HEK293 (cell line): Measurements from ENCODE around the gene AMER2.

Source experiments
- CTCF ChIA-PET: fragments of 350-600 bp; formaldehyde crosslinking; extraction: SDS; loops from one replicate; lab custom pipeline; 2021; ENCODE audit warnings: antibody characterized with exemption; lab: Yijun Ruan, JAX
- POLR2A ChIA-PET: fragments of 300-600 bp; formaldehyde crosslinking; extraction: SDS; loops from one replicate; lab custom pipeline; 2020; ENCODE audit warnings: antibody characterized with exemption, inconsistent platforms; lab: Yijun Ruan, JAX
- H3K27ac ChIP-seq: fragments of 200-500 bp; sonication (Bioruptor generic); 2 replicates; pipeline ENCODE4 v1.5.1; 2014; ENCODE audit warnings: low read depth, low read length, control low read depth, inconsistent platforms; ENCODE audit errors: extremely low read depth
- H3K36me3 ChIP-seq, 2 experiments: fragments of 200-500 bp in 1 of 2; sonication (Bioruptor generic) in 1 of 2; 1 replicate in 1 of 2; 2 replicates in 1 of 2; pipeline ENCODE4 v1.5.1; 2014 to 2017; ENCODE audit warnings: inconsistent platforms in 2 of 2, low read length in 2 of 2; ENCODE audit not compliant: control insufficient read depth in 2 of 2, insufficient read depth in 1 of 2
- H3K4me1 ChIP-seq: fragments of 200-500 bp; sonication (Bioruptor generic); 2 replicates; pipeline ENCODE4 v1.5.1; 2014; ENCODE audit warnings: mild to moderate bottlenecking, low read length, inconsistent platforms; ENCODE audit not compliant: control insufficient read depth, insufficient read depth
- H3K4me3 ChIP-seq: 2 replicates; pipeline ENCODE4 v1.5.1; 2011; ENCODE audit warnings: low read depth, mild to moderate bottlenecking, control low read depth, low read length, moderate library complexity
- H3K9me3 ChIP-seq: fragments of 200-500 bp; sonication (Bioruptor generic); 2 replicates; pipeline ENCODE4 v1.5.1; 2014; ENCODE audit warnings: low read depth, low read length, inconsistent platforms; ENCODE audit not compliant: control insufficient read depth, insufficient read depth
- ATF2 ChIP-seq: fragments of 450-650 bp; formaldehyde crosslinking; IDR thresholded peaks from 2 replicates; pipeline ENCODE4 v1.5.1; 2016; ENCODE audit warnings: missing biosample characterization, missing genetic modification characterization, low read depth
- CTCF ChIP-seq: fragments of 450-650 bp; formaldehyde crosslinking; IDR thresholded peaks from 2 replicates; pipeline ENCODE4 v1.5.1; 2016; ENCODE audit warnings: missing biosample characterization, missing genetic modification characterization
- GFI1B ChIP-seq: fragments of 450-650 bp; formaldehyde crosslinking; IDR thresholded peaks from 2 replicates; pipeline ENCODE4 v1.5.1; 2016; ENCODE audit warnings: missing biosample characterization, missing genetic modification characterization
- GLIS1 ChIP-seq: fragments of 450-650 bp; formaldehyde crosslinking; IDR thresholded peaks from 2 replicates; pipeline ENCODE4 v1.5.1; 2016; ENCODE audit warnings: missing biosample characterization, missing genetic modification characterization
- SP3 ChIP-seq: fragments of 450-650 bp; formaldehyde crosslinking; IDR thresholded peaks from 2 replicates; pipeline ENCODE4 v1.5.1; 2016; ENCODE audit warnings: missing biosample characterization, missing genetic modification characterization
- TRIM28 ChIP-seq: IDR thresholded peaks from 2 replicates; pipeline ENCODE4 v1.6.1; 2011; ENCODE audit warnings: low read length, control low read depth, borderline replicate concordance
- ZBTB1 ChIP-seq: fragments of 450-650 bp; formaldehyde crosslinking; IDR thresholded peaks from 2 replicates; pipeline ENCODE4 v1.5.1; 2016; ENCODE audit warnings: missing biosample characterization, missing genetic modification characterization
- ZBTB17 ChIP-seq: fragments of 450-650 bp; formaldehyde crosslinking; IDR thresholded peaks from 2 replicates; pipeline ENCODE4 v1.5.1; 2016; ENCODE audit warnings: missing biosample characterization, missing genetic modification characterization
- ZBTB44 ChIP-seq: fragments of 450-650 bp; IDR thresholded peaks from 2 replicates; pipeline ENCODE4 v1.5.1; 2018; ENCODE audit warnings: missing biosample characterization, mild to moderate bottlenecking, missing genetic modification characterization
- ZBTB48 ChIP-seq: fragments of 450-650 bp; formaldehyde crosslinking; IDR thresholded peaks from 2 replicates; pipeline ENCODE4 v1.5.1; 2016; ENCODE audit warnings: missing biosample characterization, missing genetic modification characterization
- ZNF2 ChIP-seq: fragments of 450-650 bp; formaldehyde crosslinking; IDR thresholded peaks from 2 replicates; pipeline ENCODE4 v1.5.1; 2016; ENCODE audit warnings: missing biosample characterization, missing genetic modification characterization
- ZNF239 ChIP-seq: fragments of 450-650 bp; formaldehyde crosslinking; IDR thresholded peaks from 2 replicates; pipeline ENCODE4 v1.5.1; 2016; ENCODE audit warnings: missing biosample characterization, missing genetic modification characterization
- ZNF335 ChIP-seq: fragments of 450-650 bp; formaldehyde crosslinking; conservative IDR thresholded peaks from 2 replicates; pipeline ENCODE4 v1.5.1; 2016; ENCODE audit warnings: missing biosample characterization, missing genetic modification characterization
- ZNF473 ChIP-seq: fragments of 450-650 bp; formaldehyde crosslinking; IDR thresholded peaks from 2 replicates; pipeline ENCODE4 v1.5.1; 2017; ENCODE audit warnings: missing biosample characterization, missing genetic modification characterization
- ZNF529 ChIP-seq: fragments of 450-650 bp; formaldehyde crosslinking; IDR thresholded peaks from 2 replicates; pipeline ENCODE4 v1.5.1; 2017; ENCODE audit warnings: missing genetic modification characterization, missing biosample characterization; ENCODE audit not compliant: insufficient replicate concordance
- ZNF555 ChIP-seq: fragments of 450-650 bp; formaldehyde crosslinking; conservative IDR thresholded peaks from 2 replicates; pipeline ENCODE4 v1.5.1; 2017; ENCODE audit warnings: missing biosample characterization, mild to moderate bottlenecking, missing genetic modification characterization, inconsistent platforms
- ZNF600 ChIP-seq: fragments of 450-650 bp; formaldehyde crosslinking; IDR thresholded peaks from 2 replicates; pipeline ENCODE4 v1.5.1; 2016; ENCODE audit warnings: missing biosample characterization, missing genetic modification characterization
- ZNF626 ChIP-seq: fragments of 450-650 bp; sonication (Bioruptor Pico); formaldehyde crosslinking; IDR thresholded peaks from 2 replicates; pipeline ENCODE4 v1.5.1; 2018; ENCODE audit warnings: missing biosample characterization, missing genetic modification characterization, inconsistent platforms
- ZNF792 ChIP-seq: fragments of 450-650 bp; formaldehyde crosslinking; IDR thresholded peaks from 2 replicates; pipeline ENCODE4 v1.5.1; 2016; ENCODE audit warnings: missing biosample characterization, missing genetic modification characterization
- TF ChIP-seq, protein P1 (sequence below): fragments of 450-650 bp; formaldehyde crosslinking; IDR thresholded peaks from 2 replicates; pipeline ENCODE4 v1.5.1; 2017; ENCODE audit warnings: missing biosample characterization, missing genetic modification characterization
- TF ChIP-seq, protein P2 (sequence below): fragments of 450-650 bp; formaldehyde crosslinking; IDR thresholded peaks from 2 replicates; pipeline ENCODE4 v1.5.1; 2017; ENCODE audit warnings: missing biosample characterization, missing genetic modification characterization
- TF ChIP-seq, protein P3 (sequence below): fragments of 450-650 bp; formaldehyde crosslinking; IDR thresholded peaks from 2 replicates; pipeline ENCODE4 v1.5.1; 2016; ENCODE audit warnings: missing biosample characterization, missing genetic modification characterization
- TF ChIP-seq, protein P4 (sequence below): IDR thresholded peaks from 2 replicates; pipeline ENCODE4 v1.6.1; 2011; ENCODE audit warnings: mild to moderate bottlenecking, low read depth, low read length, borderline replicate concordance

The AMER2 gene, protein sequence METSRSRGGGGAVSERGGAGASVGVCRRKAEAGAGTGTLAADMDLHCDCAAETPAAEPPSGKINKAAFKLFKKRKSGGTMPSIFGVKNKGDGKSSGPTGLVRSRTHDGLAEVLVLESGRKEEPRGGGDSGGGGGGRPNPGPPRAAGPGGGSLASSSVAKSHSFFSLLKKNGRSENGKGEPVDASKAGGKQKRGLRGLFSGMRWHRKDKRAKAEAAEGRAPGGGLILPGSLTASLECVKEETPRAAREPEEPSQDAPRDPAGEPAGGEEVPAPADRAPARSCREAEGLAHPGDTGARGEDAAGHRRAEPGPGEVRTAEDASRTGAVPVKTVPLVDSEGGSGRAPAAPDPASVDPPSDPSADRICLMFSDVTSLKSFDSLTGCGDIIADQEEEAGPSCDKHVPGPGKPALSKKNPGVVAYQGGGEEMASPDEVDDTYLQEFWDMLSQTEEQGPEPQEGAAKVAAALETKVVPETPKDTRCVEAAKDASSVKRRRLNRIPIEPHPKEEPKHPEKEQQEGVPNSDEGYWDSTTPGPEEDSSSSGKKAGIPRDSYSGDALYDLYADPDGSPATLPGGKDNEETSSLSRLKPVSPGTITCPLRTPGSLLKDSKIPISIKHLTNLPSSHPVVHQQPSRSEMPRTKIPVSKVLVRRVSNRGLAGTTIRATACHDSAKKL

GRCh38 chr13:25171517-25172302, at the start of gene AMER2:
TSS of gene AMER2 (minus strand) at chr13:25172288. CDS start at chr13:25171619, 669 bp downstream.
- no peaks in the 10 kb centered on the region for H3K4me1 ChIP-seq
- H3K27ac ChIP-seq = no peak within 1 kb of the TSS
- POLR2A ChIA-PET = no interaction called here
- peak within 1 kb of the TSS; percentile 43 for H3K4me3 ChIP-seq
- H3K36me3 ChIP-seq = no peaks in the 10 kb centered on the region
- no peaks in the 10 kb centered on the region for H3K9me3 ChIP-seq
- CTCF ChIA-PET = interaction anchor here (0.6 to 0.7 kb wide), 2 partner anchors 18 to 22 kb away, joined by 3 to 6 read pairs; no protein-coding TSS in a partner anchor
- TF ChIP-seq, protein P1, sequence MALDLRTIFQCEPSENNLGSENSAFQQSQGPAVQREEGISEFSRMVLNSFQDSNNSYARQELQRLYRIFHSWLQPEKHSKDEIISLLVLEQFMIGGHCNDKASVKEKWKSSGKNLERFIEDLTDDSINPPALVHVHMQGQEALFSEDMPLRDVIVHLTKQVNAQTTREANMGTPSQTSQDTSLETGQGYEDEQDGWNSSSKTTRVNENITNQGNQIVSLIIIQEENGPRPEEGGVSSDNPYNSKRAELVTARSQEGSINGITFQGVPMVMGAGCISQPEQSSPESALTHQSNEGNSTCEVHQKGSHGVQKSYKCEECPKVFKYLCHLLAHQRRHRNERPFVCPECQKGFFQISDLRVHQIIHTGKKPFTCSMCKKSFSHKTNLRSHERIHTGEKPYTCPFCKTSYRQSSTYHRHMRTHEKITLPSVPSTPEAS (tag by site-specific recombination) = no peak
- TF ChIP-seq TRIM28 (peak; percentile 25; the same call in 1 of the 2 replicates), ZBTB44 (no peak), GLIS1 (tag by site-specific recombination) (peak; percentile 19; the same call in 1 of the 2 replicates), ZNF792 (tag by site-specific recombination) (no peak), SP3 (tag by site-specific recombination) (no peak), ZNF335 (peak; percentile 96), ZBTB1 (tag by site-specific recombination) (no peak), ZNF626 (tag by site-specific recombination) (no peak), CTCF (no peak), ZNF2 (tag by site-specific recombination) (peak; percentile 89), ZNF473 (no peak), ZNF239 (tag by site-specific recombination) (no peak), ZNF600 (peak; percentile 20; the same call in 1 of the 2 replicates), ATF2 (tag by site-specific recombination) (no peak), ZNF529 (tag by site-specific recombination) (no peak), ZBTB17 (peak; percentile 90), ZNF555 (tag by site-specific recombination) (no peak), ZBTB48 (tag by site-specific recombination) (no peak; the same call in 1 of the 2 replicates), GFI1B (no peak)
- TF ChIP-seq, protein P2, sequence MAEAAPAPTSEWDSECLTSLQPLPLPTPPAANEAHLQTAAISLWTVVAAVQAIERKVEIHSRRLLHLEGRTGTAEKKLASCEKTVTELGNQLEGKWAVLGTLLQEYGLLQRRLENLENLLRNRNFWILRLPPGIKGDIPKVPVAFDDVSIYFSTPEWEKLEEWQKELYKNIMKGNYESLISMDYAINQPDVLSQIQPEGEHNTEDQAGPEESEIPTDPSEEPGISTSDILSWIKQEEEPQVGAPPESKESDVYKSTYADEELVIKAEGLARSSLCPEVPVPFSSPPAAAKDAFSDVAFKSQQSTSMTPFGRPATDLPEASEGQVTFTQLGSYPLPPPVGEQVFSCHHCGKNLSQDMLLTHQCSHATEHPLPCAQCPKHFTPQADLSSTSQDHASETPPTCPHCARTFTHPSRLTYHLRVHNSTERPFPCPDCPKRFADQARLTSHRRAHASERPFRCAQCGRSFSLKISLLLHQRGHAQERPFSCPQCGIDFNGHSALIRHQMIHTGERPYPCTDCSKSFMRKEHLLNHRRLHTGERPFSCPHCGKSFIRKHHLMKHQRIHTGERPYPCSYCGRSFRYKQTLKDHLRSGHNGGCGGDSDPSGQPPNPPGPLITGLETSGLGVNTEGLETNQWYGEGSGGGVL (tag by site-specific recombination) = no peak
- TF ChIP-seq, protein P3, sequence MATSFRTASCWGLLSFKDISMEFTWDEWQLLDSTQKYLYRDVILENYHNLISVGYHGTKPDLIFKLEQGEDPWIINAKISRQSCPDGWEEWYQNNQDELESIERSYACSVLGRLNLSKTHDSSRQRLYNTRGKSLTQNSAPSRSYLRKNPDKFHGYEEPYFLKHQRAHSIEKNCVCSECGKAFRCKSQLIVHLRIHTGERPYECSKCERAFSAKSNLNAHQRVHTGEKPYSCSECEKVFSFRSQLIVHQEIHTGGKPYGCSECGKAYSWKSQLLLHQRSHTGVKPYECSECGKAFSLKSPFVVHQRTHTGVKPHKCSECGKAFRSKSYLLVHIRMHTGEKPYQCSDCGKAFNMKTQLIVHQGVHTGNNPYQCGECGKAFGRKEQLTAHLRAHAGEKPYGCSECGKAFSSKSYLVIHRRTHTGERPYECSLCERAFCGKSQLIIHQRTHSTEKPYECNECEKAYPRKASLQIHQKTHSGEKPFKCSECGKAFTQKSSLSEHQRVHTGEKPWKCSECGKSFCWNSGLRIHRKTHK (tag by site-specific recombination) = no peak
- TF ChIP-seq, protein P4, sequence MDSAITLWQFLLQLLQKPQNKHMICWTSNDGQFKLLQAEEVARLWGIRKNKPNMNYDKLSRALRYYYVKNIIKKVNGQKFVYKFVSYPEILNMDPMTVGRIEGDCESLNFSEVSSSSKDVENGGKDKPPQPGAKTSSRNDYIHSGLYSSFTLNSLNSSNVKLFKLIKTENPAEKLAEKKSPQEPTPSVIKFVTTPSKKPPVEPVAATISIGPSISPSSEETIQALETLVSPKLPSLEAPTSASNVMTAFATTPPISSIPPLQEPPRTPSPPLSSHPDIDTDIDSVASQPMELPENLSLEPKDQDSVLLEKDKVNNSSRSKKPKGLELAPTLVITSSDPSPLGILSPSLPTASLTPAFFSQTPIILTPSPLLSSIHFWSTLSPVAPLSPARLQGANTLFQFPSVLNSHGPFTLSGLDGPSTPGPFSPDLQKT = no peak
